Loucy (cell line): ENCODE results near the gene ADTRP.
A peak's percentile ranks its signal among the peaks of the same experiment; 100 is the strongest.

Source experiments
- H2AFZ ChIP-seq: fragments of 200-600 bp; sonication (generic); 2 replicates; pipeline ENCODE4 v1.6.0; 2016; ENCODE audit warnings: antibody characterized with exemption, mild to moderate bottlenecking, low read length, moderate library complexity
- H3F3A ChIP-seq: fragments of 200-600 bp; 2 replicates; pipeline ENCODE4 v1.6.0; 2016; ENCODE audit warnings: antibody characterized with exemption, low read depth, mild to moderate bottlenecking
- H3K27me3 ChIP-seq: fragments of 200-600 bp; sonication (generic); 2 replicates; pipeline ENCODE4 v1.6.1; 2014; ENCODE audit warnings: low read length, mild to moderate bottlenecking; ENCODE audit not compliant: insufficient read depth, poor library complexity, severe bottlenecking
- H3K36me3 ChIP-seq: fragments of 200-600 bp; sonication (generic); 2 replicates; pipeline ENCODE4 v1.6.1; 2016; ENCODE audit warnings: low read length; ENCODE audit not compliant: insufficient read depth
- H3K4me1 ChIP-seq: fragments of 200-600 bp; sonication (generic); 2 replicates; pipeline ENCODE4 v1.5.1; 2014; ENCODE audit warnings: low read length, mild to moderate bottlenecking; ENCODE audit not compliant: insufficient read depth, poor library complexity, severe bottlenecking
- H3K4me2 ChIP-seq: fragments of 200-600 bp; sonication (generic); 2 replicates; pipeline ENCODE4 v1.6.0; 2014; ENCODE audit warnings: antibody characterized with exemption, low read length, low read depth, mild to moderate bottlenecking; ENCODE audit not compliant: poor library complexity, severe bottlenecking
- H3K4me3 ChIP-seq: fragments of 200-600 bp; sonication (generic); 2 replicates; pipeline ENCODE4 v1.5.1; 2014; ENCODE audit warnings: low read length, mild to moderate bottlenecking, mixed read lengths; ENCODE audit not compliant: poor library complexity, severe bottlenecking
- H3K79me2 ChIP-seq: fragments of 200-600 bp; sonication (generic); 2 replicates; pipeline ENCODE4 v1.6.1; 2014; ENCODE audit warnings: low read length; ENCODE audit not compliant: insufficient read depth
- H3K9ac ChIP-seq: fragments of 200-600 bp; sonication (generic); 2 replicates; pipeline ENCODE4 v1.6.0; 2014; ENCODE audit warnings: mild to moderate bottlenecking, low read depth, low read length, moderate library complexity; ENCODE audit not compliant: poor library complexity, severe bottlenecking
- H3K9me2 ChIP-seq: fragments of 200-600 bp; sonication (generic); replicated peaks from 2 replicates; pipeline ENCODE4 v1.6.1; 2016; ENCODE audit warnings: low read depth, low read length, mixed read lengths
- H3K9me3 ChIP-seq: fragments of 200-600 bp; sonication (generic); 2 replicates; pipeline ENCODE4 v1.6.1; 2014; ENCODE audit warnings: mild to moderate bottlenecking, antibody characterized with exemption, low read length, low read depth; ENCODE audit not compliant: insufficient read depth
- H4K20me1 ChIP-seq: fragments of 200-600 bp; sonication (generic); 2 replicates; pipeline ENCODE4 v1.6.0; 2014; ENCODE audit warnings: antibody characterized with exemption, low read length, mild to moderate bottlenecking; ENCODE audit not compliant: insufficient read depth, poor library complexity, severe bottlenecking
- CTCF ChIP-seq: fragments of 200-600 bp; sonication (generic); conservative IDR thresholded peaks from 2 replicates; pipeline ENCODE4 v1.5.1; 2014; ENCODE audit warnings: mild to moderate bottlenecking, antibody characterized with exemption, low read length
- EZH2phosphoT487 ChIP-seq: fragments of 200-600 bp; IDR thresholded peaks from 2 replicates; pipeline ENCODE4 v1.6.1; 2018; ENCODE audit warnings: antibody characterized with exemption, mild to moderate bottlenecking, moderate library complexity, borderline replicate concordance

Gene ADTRP

GRCh38 chr6:11702089-11702488 lies 76.5 kb downstream of the ADTRP start:
- no peaks in the 10 kb centered on the region for H3K36me3 ChIP-seq
- H3K27me3 ChIP-seq = no peaks in the 10 kb centered on the region
- TF ChIP-seq EZH2phosphoT487 = no peak
- no peak for TF ChIP-seq CTCF
- H3F3A ChIP-seq = no peaks in the 10 kb centered on the region
- H3K79me2 ChIP-seq = no peaks in the 10 kb centered on the region
- H3K4me3 ChIP-seq = no peak overlapping the region
- no peaks in the 10 kb centered on the region for H4K20me1 ChIP-seq
- H3K4me2 ChIP-seq = no peak overlapping the region
- no peaks in the 10 kb centered on the region for H3K4me1 ChIP-seq
- no peaks in the 10 kb centered on the region for H3K9me3 ChIP-seq
- H3K9me2 ChIP-seq = no peaks in the 10 kb centered on the region
- no peak overlapping the region for H2AFZ ChIP-seq
- H3K9ac ChIP-seq = no peak overlapping the region

- TF ChIP-seq CTCF = no peak
- Histone ChIP-seq H3K9me3 (no peaks in the 10 kb centered on the region), H3K4me1 (no peaks in the 10 kb centered on the region), H3K27me3 (no peaks in the 10 kb centered on the region), H3K79me2 (no peaks in the 10 kb centered on the region), H3K9me2 (no peaks in the 10 kb centered on the region), H3K4me2 (no peak overlapping the region), H4K20me1 (no peaks in the 10 kb centered on the region), H2AFZ (no peak overlapping the region), H3K4me3 (no peak overlapping the region), H3K36me3 (no peaks in the 10 kb centered on the region), H3K9ac (no peak overlapping the region), H3F3A (no peaks in the 10 kb centered on the region)
Measured at GRCh38 chr6:11701573-11701972, 77.0 kb downstream of the ADTRP start.

- H3K9me3 ChIP-seq = no peaks in the 10 kb centered on the region
- no peak overlapping the region for H3K4me2 ChIP-seq
- no peaks in the 10 kb centered on the region for H3F3A ChIP-seq
- TF ChIP-seq EZH2phosphoT487 (no peak), CTCF (peak; percentile 62)
- no peaks in the 10 kb centered on the region for H3K36me3 ChIP-seq
- no peak overlapping the region for H2AFZ ChIP-seq
- no peaks in the 10 kb centered on the region for H3K79me2 ChIP-seq
- no peak overlapping the region for H3K4me3 ChIP-seq
- no peaks in the 10 kb centered on the region for H3K9me2 ChIP-seq
- H3K9ac ChIP-seq = no peak overlapping the region
- H3K4me1 ChIP-seq = no peaks in the 10 kb centered on the region
- H3K27me3 ChIP-seq = no peaks in the 10 kb centered on the region
- H4K20me1 ChIP-seq = no peaks in the 10 kb centered on the region
Measured at GRCh38 chr6:11700118-11700718, 78.4 kb downstream of the ADTRP start.
